Measurements from ENCODE around the gene ALDOB.
A peak's percentile ranks its signal among the peaks of the same experiment; 100 is the strongest.

ALDOB gene

DNA sequence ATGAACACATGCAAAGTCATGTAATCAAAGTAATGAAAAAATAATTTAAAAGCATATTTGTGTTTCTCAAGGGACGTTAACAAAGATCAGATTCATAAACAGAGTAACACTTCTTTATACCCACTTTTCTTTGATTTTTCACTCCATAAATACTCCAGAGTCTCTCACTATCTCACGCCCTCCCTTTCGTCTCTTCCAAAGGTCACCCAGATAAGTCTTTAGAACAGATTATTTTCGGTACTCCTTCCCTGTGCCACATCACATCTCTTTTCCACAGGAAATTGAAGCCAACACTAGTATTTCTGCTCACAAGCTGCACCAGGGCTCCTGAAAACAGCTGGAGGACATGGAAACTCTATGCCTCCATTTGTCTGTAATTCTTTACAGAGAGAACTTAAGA, 15.4 kb upstream of the ALDOB start:
- H3K4me3 ChIP-seq (ENCODE audit: low read depth, low read length): no peak overlapping the region
- no peak for DNase-seq (ENCODE audit: low read depth)
- TF ChIP-seq, protein P1, sequence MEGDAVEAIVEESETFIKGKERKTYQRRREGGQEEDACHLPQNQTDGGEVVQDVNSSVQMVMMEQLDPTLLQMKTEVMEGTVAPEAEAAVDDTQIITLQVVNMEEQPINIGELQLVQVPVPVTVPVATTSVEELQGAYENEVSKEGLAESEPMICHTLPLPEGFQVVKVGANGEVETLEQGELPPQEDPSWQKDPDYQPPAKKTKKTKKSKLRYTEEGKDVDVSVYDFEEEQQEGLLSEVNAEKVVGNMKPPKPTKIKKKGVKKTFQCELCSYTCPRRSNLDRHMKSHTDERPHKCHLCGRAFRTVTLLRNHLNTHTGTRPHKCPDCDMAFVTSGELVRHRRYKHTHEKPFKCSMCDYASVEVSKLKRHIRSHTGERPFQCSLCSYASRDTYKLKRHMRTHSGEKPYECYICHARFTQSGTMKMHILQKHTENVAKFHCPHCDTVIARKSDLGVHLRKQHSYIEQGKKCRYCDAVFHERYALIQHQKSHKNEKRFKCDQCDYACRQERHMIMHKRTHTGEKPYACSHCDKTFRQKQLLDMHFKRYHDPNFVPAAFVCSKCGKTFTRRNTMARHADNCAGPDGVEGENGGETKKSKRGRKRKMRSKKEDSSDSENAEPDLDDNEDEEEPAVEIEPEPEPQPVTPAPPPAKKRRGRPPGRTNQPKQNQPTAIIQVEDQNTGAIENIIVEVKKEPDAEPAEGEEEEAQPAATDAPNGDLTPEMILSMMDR (IDR thresholded peaks at IDR 0.05; ENCODE audit: insufficient read depth, low read depth, low read length, missing control alignments): no peak

DNA sequence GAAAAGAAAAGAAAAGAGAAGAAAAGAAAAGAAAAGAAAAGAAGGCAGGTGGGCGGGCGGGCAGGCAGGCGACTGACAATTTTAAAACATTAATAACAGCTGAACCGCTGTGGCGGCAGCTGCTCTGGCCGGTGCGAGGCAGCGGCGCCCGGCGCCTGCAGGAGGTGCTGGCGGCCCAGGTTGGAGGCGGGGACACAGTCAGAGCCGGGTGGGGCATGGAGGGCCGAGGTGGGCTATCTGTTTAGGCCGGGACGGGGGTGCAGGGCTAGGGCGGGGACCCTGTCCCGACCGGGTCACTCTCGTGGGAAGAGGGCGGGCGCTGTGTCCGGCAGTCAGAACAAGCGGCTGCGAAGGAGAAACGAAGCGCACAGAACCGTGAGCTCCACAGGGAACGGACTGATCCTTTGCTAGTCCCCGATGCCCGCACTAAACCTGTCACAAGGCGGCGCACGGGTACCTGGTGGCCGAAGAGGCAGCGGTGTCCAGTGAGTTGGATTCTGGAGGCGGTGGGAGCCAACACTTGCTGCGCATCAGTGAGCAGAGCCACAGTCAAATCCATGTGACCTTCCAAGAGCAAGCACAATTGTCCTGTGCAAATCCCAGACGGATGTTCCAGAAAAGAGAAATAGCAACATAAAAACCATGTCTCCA, 13.6 kb upstream of the ALDOB start:
- DNase-seq (ENCODE audit: low read depth): peak; percentile 60
- TF ChIP-seq, protein P1 (IDR thresholded peaks at IDR 0.05; ENCODE audit: insufficient read depth, low read depth, low read length, missing control alignments): peak; percentile 51
- H3K4me3 ChIP-seq (ENCODE audit: low read depth, low read length): peak overlapping the region; percentile 30

DNA sequence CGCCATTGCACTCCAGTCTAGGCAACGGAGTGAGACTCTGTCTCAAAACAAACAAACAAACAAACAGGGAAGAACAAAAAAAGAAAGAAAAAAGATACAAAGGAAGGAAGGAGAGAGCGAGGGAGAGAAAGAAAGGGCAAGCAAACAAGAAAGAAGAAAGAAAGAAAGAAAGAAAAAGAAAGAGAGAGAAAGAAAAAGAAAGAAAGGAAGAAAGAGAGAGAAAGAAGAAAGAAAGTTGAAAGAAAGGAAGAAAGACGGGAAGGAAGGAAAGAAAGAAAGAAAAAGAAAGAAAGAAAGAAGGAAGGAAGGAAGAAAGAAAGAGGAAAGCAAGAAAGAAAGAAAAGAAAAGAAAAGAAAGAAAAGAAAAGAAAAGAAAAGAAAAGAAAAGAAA, 13.1 kb upstream of the ALDOB start:
- no peak for DNase-seq (ENCODE audit: low read depth)
- no peak overlapping the region for H3K4me3 ChIP-seq (ENCODE audit: low read depth, low read length)
- TF ChIP-seq, protein P1 (IDR thresholded peaks at IDR 0.05; ENCODE audit: insufficient read depth, low read depth, low read length, missing control alignments): no peak

DNA sequence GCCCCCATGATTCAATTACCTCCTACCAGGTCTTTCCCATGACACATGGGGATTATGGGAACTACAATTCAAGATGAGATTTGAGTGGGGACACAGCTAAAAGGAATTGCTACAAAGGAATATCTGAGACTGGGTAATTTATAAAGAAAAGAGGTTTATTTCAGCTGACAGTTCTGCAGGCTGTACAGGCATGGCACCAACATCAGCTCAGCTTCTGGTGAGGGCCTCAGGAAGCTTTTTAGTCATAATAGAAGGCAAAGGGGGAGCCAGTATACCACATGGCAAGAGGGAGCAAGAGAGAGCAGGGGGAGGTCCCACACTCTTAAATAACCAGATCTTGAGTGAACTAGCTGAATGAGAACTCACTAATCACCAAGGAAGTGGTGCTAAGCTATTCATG, 11.2 kb upstream of the ALDOB start:
- DNase-seq (ENCODE audit: low read depth): no peak
- H3K4me3 ChIP-seq (ENCODE audit: low read depth, low read length): no peak overlapping the region

DNA sequence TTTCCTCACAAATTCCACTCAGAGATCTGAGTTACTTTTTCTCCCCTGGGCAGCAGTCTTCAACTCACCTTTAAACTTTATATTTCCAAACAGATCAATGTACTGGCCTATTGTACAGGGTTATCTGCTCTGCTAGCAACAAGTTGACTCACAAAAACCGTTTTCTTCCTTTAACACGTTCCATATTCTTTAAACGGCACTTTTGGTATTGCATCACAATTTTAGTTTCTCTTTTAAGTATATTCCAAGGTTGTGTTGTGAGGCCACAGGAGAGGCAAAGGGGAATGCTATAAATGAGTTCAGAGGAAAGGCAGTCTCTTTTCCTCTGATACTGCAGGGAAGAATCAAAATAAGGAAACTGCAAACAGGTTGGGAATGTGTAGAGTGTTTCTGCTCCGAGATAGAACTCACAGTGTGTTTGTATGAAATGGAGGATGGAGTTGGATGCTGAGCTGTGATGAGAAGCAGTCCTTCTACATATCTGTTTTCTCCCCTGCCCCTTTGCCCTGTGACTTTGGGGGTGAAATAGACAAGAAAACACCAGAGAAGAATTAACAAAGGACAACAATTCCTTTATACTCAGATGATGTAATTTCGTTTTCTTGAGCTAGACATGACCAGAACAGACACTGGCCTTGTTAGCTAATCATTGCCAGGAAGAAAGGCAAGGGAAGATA, 9.9 kb upstream of the ALDOB start:
- no peak overlapping the region for H3K4me3 ChIP-seq (ENCODE audit: low read depth, low read length)
- no peak for DNase-seq (ENCODE audit: low read depth)
- TF ChIP-seq, protein P1 (IDR thresholded peaks at IDR 0.05; ENCODE audit: insufficient read depth, low read depth, low read length, missing control alignments): no peak

More for the DNA sequence above, 11.2 kb upstream of the ALDOB start:
- TF ChIP-seq, protein P1 (IDR thresholded peaks at IDR 0.05; ENCODE audit: insufficient read depth, low read depth, low read length, missing control alignments): no peak

DNA sequence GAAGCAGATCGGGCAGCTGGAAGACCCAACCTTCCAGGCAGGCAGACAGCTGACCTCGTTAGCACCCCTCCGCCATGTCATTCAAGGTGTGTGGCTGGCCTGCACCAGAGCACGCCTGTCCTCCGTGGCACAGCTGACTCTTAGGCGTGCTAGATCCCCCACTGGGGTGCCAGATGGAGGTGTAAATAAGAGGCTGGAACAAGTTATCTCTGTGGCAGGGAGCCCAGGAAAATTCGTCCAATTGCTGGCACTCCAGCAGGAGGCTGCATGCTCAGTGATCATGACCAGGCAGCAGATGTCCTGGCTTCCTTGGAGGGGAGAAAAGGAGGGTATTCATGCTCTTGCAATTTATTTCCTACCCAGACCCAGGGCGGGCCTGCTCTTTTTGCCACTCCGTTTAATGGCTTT, 7.8 kb upstream of the ALDOB start:
- H3K4me3 ChIP-seq (ENCODE audit: low read depth, low read length): no peak overlapping the region
- TF ChIP-seq, protein P1 (IDR thresholded peaks at IDR 0.05; ENCODE audit: insufficient read depth, low read depth, low read length, missing control alignments): no peak
- DNase-seq (ENCODE audit: low read depth): no peak

All from GM12865 (cell line).